ENCODE data around the gene AATF. TPM values are rescaled to one million over a fixed set of nuclear protein-coding genes. Genes with fewer than 3 reads are reported as not detected.

AATF gene
- total RNA-seq, 1 donor from 2014 or later: 38.5 TPM

DNA sequence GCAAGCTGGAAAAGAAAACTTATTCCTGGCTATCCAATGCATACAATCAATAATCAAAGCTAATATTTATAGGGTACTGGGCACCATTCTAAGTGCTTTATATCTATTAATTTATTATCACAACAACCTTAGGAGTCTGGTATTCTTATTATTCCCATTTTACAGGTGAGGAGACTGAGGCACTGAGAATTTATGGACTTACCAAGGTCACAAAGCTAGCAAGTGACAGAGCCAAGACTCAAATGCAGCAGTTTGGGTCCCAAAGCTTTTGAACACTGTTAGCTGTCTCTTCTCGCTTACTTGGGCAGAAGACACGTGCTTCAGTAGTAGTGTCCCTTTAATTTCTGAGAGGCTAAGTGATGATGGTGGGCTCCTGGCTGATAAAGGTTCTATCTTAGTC lies 152.6 kb downstream of the AATF start:
- TF ChIP-seq, protein P1, sequence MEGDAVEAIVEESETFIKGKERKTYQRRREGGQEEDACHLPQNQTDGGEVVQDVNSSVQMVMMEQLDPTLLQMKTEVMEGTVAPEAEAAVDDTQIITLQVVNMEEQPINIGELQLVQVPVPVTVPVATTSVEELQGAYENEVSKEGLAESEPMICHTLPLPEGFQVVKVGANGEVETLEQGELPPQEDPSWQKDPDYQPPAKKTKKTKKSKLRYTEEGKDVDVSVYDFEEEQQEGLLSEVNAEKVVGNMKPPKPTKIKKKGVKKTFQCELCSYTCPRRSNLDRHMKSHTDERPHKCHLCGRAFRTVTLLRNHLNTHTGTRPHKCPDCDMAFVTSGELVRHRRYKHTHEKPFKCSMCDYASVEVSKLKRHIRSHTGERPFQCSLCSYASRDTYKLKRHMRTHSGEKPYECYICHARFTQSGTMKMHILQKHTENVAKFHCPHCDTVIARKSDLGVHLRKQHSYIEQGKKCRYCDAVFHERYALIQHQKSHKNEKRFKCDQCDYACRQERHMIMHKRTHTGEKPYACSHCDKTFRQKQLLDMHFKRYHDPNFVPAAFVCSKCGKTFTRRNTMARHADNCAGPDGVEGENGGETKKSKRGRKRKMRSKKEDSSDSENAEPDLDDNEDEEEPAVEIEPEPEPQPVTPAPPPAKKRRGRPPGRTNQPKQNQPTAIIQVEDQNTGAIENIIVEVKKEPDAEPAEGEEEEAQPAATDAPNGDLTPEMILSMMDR (IDR thresholded peaks at IDR 0.05): no peak
- Mint-ChIP-seq H3K4me3 (ENCODE audit: unreplicated experiment) (no peak overlapping the region), H3K9me3 (ENCODE audit: low read depth) (no peaks in the 10 kb centered on the region), H3K36me3 (ENCODE audit: low read depth) (peaks cover 14% of the 10 kb centered on the region), H3K4me1 (ENCODE audit: low read depth) (peaks cover 2% of the 10 kb centered on the region), H3K27ac (ENCODE audit: unreplicated experiment) (no peak overlapping the region), H3K27me3 (ENCODE audit: low read depth) (no peaks in the 10 kb centered on the region)
- DNase-seq (ENCODE audit: low spot score): no peak

DNA sequence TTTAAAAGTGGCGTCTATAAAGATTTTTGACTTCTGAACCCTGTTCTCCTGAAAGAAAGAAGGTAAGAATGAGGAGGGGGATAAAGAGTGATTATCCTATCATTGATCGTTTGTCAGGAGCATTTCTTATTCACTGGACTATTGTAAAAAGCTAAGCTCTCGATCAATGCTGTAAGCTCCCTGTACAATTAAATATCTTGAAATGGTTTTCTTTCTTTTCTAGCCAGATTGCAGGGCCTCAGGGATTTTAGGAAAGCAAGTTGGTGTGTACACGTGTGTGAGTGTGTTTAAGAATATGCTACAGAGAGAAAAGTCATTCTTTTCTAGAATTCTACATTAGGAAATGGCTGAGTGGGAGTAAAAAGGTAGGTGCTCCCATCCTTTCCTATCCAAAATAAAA lies 154.5 kb downstream of the AATF start:
- H3K9me3 Mint-ChIP-seq (ENCODE audit: low read depth): no peaks in the 10 kb centered on the region
- H3K4me3 Mint-ChIP-seq (ENCODE audit: unreplicated experiment): no peak overlapping the region
- TF ChIP-seq, protein P1 (IDR thresholded peaks at IDR 0.05): no peak
- H3K4me1 Mint-ChIP-seq (ENCODE audit: low read depth): peaks cover 10% of the 10 kb centered on the region
- peaks cover 9% of the 10 kb centered on the region for H3K36me3 Mint-ChIP-seq (ENCODE audit: low read depth)
- DNase-seq (ENCODE audit: low spot score): no peak
- H3K27ac Mint-ChIP-seq (ENCODE audit: unreplicated experiment): no peak overlapping the region
- H3K27me3 Mint-ChIP-seq (ENCODE audit: low read depth): no peaks in the 10 kb centered on the region

DNA sequence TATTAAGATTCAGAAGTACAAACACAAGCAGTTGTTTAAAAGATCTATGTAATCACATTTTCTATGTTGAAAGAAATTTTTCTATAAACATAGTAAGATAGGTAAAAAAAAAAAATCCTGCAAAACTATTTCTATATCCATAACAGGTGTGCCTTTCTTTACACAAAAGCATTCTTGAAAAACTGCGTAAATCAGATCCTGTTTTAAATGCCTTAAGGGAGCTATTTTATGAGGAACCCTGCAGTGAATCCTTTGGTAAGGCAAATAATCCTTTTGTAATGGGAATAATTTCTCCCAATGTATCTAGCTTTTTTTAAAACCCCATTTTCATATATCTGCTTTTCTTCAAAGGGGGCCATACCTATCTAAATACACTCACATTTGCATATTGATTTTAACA lies 157.3 kb downstream of the AATF start:
- no peaks in the 10 kb centered on the region for H3K9me3 Mint-ChIP-seq (ENCODE audit: low read depth)
- TF ChIP-seq, protein P1 (IDR thresholded peaks at IDR 0.05): no peak
- no peak for DNase-seq (ENCODE audit: low spot score)
- peaks cover 11% of the 10 kb centered on the region for H3K36me3 Mint-ChIP-seq (ENCODE audit: low read depth)
- no peaks in the 10 kb centered on the region for H3K27me3 Mint-ChIP-seq (ENCODE audit: low read depth)
- H3K4me1 Mint-ChIP-seq (ENCODE audit: low read depth): peaks cover 7% of the 10 kb centered on the region
- H3K4me3 Mint-ChIP-seq (ENCODE audit: unreplicated experiment): no peak overlapping the region
- H3K27ac Mint-ChIP-seq (ENCODE audit: unreplicated experiment): no peak overlapping the region

Small RNAs within 50 kb of the gene (microRNA-seq; reads per million reads assigned to microRNA genes)
- not detected for gene MIR2909 (ENCODE audit: borderline number of aligned reads)

Other genes starting within 250 kb of the AATF start
- not detected in 3 replicates for gene LHX1, start 11.5 kb upstream of the AATF start, total RNA-seq

Data from chondrocyte (in vitro differentiated cells).